Measurements from ENCODE around the gene DCTN1. TPM values are rescaled to one million over a fixed set of nuclear protein-coding genes. Genes with fewer than 3 reads are reported as not detected.

The DCTN1 gene
- total RNA-seq, 4 donors from 2014 or later: 109 to 134 (median 122) TPM

DNA sequence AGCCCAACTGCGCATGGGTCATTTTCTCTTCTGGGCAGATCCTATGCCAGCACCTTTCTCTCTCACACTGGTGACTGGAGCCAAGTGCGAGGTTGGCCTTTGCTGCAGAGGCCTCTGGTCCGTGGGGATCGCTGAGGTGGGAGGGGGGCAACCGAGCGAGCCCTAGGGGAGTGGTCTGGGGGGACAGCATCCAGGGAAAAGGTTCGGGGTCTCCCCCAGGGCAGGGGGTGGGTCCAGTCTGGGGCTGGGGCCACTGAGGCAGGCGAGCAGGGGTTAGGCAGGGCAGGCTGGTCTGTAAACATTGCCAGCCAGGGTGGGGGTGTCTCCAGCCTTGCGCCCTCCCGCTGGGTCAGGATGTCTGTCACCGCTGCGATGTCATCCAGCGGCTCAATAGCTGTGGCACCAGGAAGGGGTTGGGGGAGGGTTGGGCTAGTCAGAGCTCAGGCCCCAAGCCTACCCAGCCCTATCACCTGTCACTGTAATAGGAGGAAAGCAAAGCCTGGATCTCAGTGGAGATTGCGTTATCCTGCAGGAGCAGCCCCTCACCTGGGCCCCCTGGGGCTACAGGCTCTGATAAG, 46.2 kb upstream of the DCTN1 start:
- WGBS, 2 donors (ENCODE audit: low coverage in 1 of 2): 81% methylated on average over 14 of the region's 14 CpGs; no CpG with 5 or more reads in 1 of the 2 donors
- no peak overlapping the region for H3K4me3 ChIP-seq

DNA sequence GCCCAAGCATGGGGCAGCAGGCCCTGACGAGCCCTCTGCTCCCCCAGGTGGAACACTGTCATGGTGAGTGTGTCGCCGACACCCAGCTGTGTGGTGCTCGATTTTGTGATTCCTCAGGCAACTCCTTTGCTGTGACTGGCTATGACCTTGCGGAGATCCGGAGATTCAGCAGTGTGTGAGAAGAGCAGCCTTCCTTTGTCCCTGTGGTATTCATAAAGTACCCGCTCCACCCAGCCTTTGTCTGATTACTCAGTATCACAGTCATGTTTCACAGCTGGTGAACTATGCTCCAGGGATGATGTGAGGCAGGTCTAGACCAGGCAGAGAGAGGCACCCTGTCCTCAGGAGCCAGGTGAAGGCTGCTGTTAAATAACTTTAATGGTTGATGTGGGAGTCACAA, 45.4 kb upstream of the DCTN1 start:
- no peak for TF ChIP-seq POLR2A (IDR thresholded peaks at IDR 0.05)
- no peak for TF ChIP-seq POLR2AphosphoS5 (IDR thresholded peaks at IDR 0.05)
- TF ChIP-seq EP300 (IDR thresholded peaks at IDR 0.05; ENCODE audit: low read depth): no peak
- TF ChIP-seq, protein P1, sequence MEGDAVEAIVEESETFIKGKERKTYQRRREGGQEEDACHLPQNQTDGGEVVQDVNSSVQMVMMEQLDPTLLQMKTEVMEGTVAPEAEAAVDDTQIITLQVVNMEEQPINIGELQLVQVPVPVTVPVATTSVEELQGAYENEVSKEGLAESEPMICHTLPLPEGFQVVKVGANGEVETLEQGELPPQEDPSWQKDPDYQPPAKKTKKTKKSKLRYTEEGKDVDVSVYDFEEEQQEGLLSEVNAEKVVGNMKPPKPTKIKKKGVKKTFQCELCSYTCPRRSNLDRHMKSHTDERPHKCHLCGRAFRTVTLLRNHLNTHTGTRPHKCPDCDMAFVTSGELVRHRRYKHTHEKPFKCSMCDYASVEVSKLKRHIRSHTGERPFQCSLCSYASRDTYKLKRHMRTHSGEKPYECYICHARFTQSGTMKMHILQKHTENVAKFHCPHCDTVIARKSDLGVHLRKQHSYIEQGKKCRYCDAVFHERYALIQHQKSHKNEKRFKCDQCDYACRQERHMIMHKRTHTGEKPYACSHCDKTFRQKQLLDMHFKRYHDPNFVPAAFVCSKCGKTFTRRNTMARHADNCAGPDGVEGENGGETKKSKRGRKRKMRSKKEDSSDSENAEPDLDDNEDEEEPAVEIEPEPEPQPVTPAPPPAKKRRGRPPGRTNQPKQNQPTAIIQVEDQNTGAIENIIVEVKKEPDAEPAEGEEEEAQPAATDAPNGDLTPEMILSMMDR (IDR thresholded peaks at IDR 0.05): no peak
- in situ Hi-C loops (cut with MboI; ENCODE audit: low pct_ligation_motif_present in 1 of 4, low pct_unique_long_range_greater_than_20kb in 1 of 4, low sequenced_read_pairs in 3 of 4): no loop called here
- no peak for DNase-seq
- no peaks in the 10 kb centered on the region for H3K27me3 ChIP-seq
- 85% methylated on average over 7 of the region's 7 CpGs; no CpG with 5 or more reads in 1 of the 2 donors for WGBS, 2 donors (ENCODE audit: low coverage in 1 of 2)
- no peak overlapping the region for H3K4me3 ChIP-seq
- no peaks in the 10 kb centered on the region for H3K9me3 ChIP-seq
- intact Hi-C loops (cut with DNase I; ENCODE audit: low total_unique reads): no loop called here
- H3K36me3 ChIP-seq: peaks cover 0 to 9% (median 0%) of the 10 kb centered on the region in 4 donors
- peaks cover 9 to 31% (median 11%) of the 10 kb centered on the region in 4 donors for H3K4me1 ChIP-seq
- no peak overlapping the region for H3K27ac ChIP-seq

More for the DNA sequence above, 46.2 kb upstream of the DCTN1 start:
- H3K27ac ChIP-seq: no peak overlapping the region
- in situ Hi-C loops (cut with MboI; ENCODE audit: low pct_ligation_motif_present in 1 of 4, low pct_unique_long_range_greater_than_20kb in 1 of 4, low sequenced_read_pairs in 3 of 4): no loop called here
- H3K4me1 ChIP-seq: peaks cover 5 to 27% (median 9%) of the 10 kb centered on the region in 4 donors
- peaks cover 0 to 9% (median 0%) of the 10 kb centered on the region in 4 donors for H3K36me3 ChIP-seq
- no peak for DNase-seq
- TF ChIP-seq, protein P1 (IDR thresholded peaks at IDR 0.05): no peak
- TF ChIP-seq POLR2AphosphoS5 (IDR thresholded peaks at IDR 0.05): no peak
- TF ChIP-seq POLR2A (IDR thresholded peaks at IDR 0.05): no peak
- TF ChIP-seq EP300 (IDR thresholded peaks at IDR 0.05; ENCODE audit: low read depth): no peak
- intact Hi-C loops (cut with DNase I; ENCODE audit: low total_unique reads): no loop called here
- no peaks in the 10 kb centered on the region for H3K27me3 ChIP-seq
- H3K9me3 ChIP-seq: no peaks in the 10 kb centered on the region

DNA sequence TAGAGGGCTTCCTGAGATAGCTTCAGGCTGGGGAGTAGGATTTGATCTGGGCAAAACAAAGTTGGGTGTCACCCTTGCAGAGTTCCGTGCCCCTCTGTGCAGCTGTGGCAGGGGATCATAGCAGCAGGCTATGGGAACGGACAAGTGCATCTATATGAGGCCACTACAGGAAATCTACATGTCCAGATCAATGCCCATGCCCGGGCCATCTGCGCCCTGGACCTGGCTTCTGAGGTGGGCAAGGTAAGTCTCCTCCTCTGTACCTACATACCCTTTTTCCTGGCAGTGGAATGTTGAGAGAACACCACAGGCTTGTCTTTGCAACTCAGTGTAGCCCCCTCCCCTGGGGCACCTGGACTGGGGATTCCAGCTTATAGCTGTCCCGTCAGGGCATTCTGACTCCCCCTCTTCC, 44.9 kb upstream of the DCTN1 start:
- Histone ChIP-seq H3K27me3 (no peaks in the 10 kb centered on the region), H3K9me3 (no peaks in the 10 kb centered on the region), H3K36me3 (peaks cover 0 to 9% (median 0%) of the 10 kb centered on the region in 4 donors), H3K27ac (no peak overlapping the region), H3K4me1 (peaks cover 5 to 28% (median 10%) of the 10 kb centered on the region in 4 donors), H3K4me3 (no peak overlapping the region)
- intact Hi-C loops (cut with DNase I; ENCODE audit: low total_unique reads) (no loop called here), in situ Hi-C loops (cut with MboI; ENCODE audit: low pct_ligation_motif_present in 1 of 4, low pct_unique_long_range_greater_than_20kb in 1 of 4, low sequenced_read_pairs in 3 of 4) (no loop called here)
- 78% methylated on average over 5 of the region's 5 CpGs; no CpG with 5 or more reads in 1 of the 2 donors for WGBS, 2 donors (ENCODE audit: low coverage in 1 of 2)
- no peak for DNase-seq
- TF ChIP-seq POLR2A (IDR thresholded peaks at IDR 0.05) (no peak), POLR2AphosphoS5 (IDR thresholded peaks at IDR 0.05) (no peak), EP300 (IDR thresholded peaks at IDR 0.05; ENCODE audit: low read depth) (no peak)
- TF ChIP-seq, protein P1 (IDR thresholded peaks at IDR 0.05): no peak

DNA sequence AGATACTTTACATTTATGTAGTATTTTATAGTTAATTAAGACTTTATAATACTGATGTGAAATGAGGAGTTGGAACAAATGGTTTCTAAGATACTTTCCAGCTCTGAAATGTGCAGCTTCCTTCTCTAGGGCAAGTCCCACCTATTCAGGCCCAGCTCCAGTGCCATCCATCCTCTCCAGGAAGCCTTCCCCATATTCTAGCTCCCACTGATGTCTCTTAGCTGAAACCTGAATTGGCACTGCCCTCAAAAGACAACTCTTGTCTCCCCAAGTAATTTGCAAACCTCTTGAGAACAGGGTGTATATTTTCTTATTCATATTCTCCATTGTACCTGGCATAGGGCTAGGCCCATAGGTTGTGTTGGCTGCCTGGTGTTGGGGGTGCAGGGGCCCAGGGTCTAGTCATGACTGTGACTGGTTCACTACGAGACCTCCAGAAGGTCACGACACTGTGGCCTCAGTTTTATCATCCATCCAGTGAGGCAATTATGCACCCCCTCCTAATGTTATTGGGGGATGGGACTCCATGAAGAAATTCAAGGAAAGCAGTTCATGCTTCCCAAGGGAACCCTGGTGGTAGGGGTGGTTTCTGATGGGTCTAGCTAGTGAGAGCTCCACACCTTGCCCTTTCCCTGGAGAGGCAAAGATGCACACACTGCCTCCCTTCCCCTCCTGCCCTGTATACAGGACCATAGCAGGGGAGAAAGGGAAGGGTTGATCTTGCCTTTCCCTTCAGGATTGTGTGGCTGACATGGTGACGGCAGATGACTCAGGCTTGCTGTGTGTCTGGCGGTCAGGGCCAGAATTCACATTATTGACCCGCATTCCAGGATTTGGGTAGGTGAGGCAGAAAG, 44.3 kb upstream of the DCTN1 start:
- no peak overlapping the region for H3K27ac ChIP-seq

More for the DNA sequence above, 44.3 kb upstream of the DCTN1 start:
- H3K4me1 ChIP-seq: peaks cover 5 to 22% (median 8%) of the 10 kb centered on the region in 4 donors
- 87% methylated on average over 5 of the region's 5 CpGs; no CpG with 5 or more reads in 1 of the 2 donors for WGBS, 2 donors (ENCODE audit: low coverage in 1 of 2)
- H3K36me3 ChIP-seq: peaks cover 0 to 9% (median 0%) of the 10 kb centered on the region in 4 donors
- H3K9me3 ChIP-seq: no peaks in the 10 kb centered on the region
- in situ Hi-C loops (cut with MboI; ENCODE audit: low pct_ligation_motif_present in 1 of 4, low pct_unique_long_range_greater_than_20kb in 1 of 4, low sequenced_read_pairs in 3 of 4) (no loop called here), intact Hi-C loops (cut with DNase I; ENCODE audit: low total_unique reads) (no loop called here)
- DNase-seq: no peak
- no peak overlapping the region for H3K4me3 ChIP-seq
- TF ChIP-seq, protein P1 (IDR thresholded peaks at IDR 0.05): no peak
- TF ChIP-seq EP300 (IDR thresholded peaks at IDR 0.05; ENCODE audit: low read depth) (no peak), POLR2A (IDR thresholded peaks at IDR 0.05) (no peak), POLR2AphosphoS5 (IDR thresholded peaks at IDR 0.05) (no peak)
- H3K27me3 ChIP-seq: no peaks in the 10 kb centered on the region
